Left renal pelvis (tissue), 4 donors: ENCODE data around the gene KRT20. TPM values are rescaled to one million over a fixed set of nuclear protein-coding genes. Genes with fewer than 3 reads are reported as not detected.

Experiments used
- DNase-seq, 4 donors: peaks; one replicate each; pipeline ENCODE4 v3.0.0-alpha.2; 2013; ENCODE audit warnings: low read depth in 4 of 4, low spot score in 3 of 4
- polyA plus RNA-seq, 4 donors: library from polyadenylated mRNA; unstranded; fragments of 120-200 nt; gene quantifications; one replicate each; pipeline ENCODE4 v1.2.1, GENCODE V29; 2013; ENCODE audit not compliant: insufficient read length in 4 of 4

Gene KRT20
- polyA plus RNA-seq, 4 donors = 0.09 to 2.0 (median 0.58) TPM; not detected in 1

- DNase-seq = no peak
These were observed 30.7 kb downstream of the KRT20 start for GRCh38 chr17:40854175-40854814.

- no peak for DNase-seq
These were observed 32.7 kb downstream of the KRT20 start for GRCh38 chr17:40852364-40852763.

GRCh38 chr17:40850293-40850972 lies 34.6 kb downstream of the KRT20 start:
- DNase-seq = no peak

GRCh38 chr17:40849723-40850122 lies 35.3 kb downstream of the KRT20 start:
- DNase-seq = no peak

- DNase-seq = no peak
These were observed 36.3 kb downstream of the KRT20 start for GRCh38 chr17:40848583-40849235.

GRCh38 chr17:40846515-40847144 lies 38.4 kb downstream of the KRT20 start:
- DNase-seq = no peak

GRCh38 chr17:40844671-40845107 lies 40.4 kb downstream of the KRT20 start:
- DNase-seq = no peak

GRCh38 chr17:40843242-40843641 lies 41.8 kb downstream of the KRT20 start:
- no peak for DNase-seq

- DNase-seq = no peak
These were observed 43.8 kb downstream of the KRT20 start for GRCh38 chr17:40841246-40841645.

- DNase-seq = no peak
These were observed 45.8 kb downstream of the KRT20 start for GRCh38 chr17:40839194-40839593.

GRCh38 chr17:40836020-40836419 lies 49.0 kb downstream of the KRT20 start:
- no peak for DNase-seq

GRCh38 chr17:40833882-40834281 lies 51.2 kb downstream of the KRT20 start:
- no peak for DNase-seq

- DNase-seq = no peak
These were observed 52.2 kb downstream of the KRT20 start for GRCh38 chr17:40832840-40833239.

- no peak for DNase-seq
These were observed 54.8 kb downstream of the KRT20 start for GRCh38 chr17:40830085-40830776.

GRCh38 chr17:40828454-40829044 lies 56.5 kb downstream of the KRT20 start:
- DNase-seq = no peak

GRCh38 chr17:40827746-40828453 lies 57.1 kb downstream of the KRT20 start:
- no peak for DNase-seq
